Measurements from ENCODE around the gene GSTA1. TPM values are rescaled to one million over a fixed set of nuclear protein-coding genes. Genes with fewer than 3 reads are reported as not detected.
"Not testable (repeated sequence)": the region's sequence is repeated elsewhere in the genome, so short reads cannot be mapped to it uniquely, and the experiment has no call there.

Gene GSTA1
- total and polyA plus RNA-seq, 2 experiments from 2014 or later = 0.11 to 0.45 TPM

DNA sequence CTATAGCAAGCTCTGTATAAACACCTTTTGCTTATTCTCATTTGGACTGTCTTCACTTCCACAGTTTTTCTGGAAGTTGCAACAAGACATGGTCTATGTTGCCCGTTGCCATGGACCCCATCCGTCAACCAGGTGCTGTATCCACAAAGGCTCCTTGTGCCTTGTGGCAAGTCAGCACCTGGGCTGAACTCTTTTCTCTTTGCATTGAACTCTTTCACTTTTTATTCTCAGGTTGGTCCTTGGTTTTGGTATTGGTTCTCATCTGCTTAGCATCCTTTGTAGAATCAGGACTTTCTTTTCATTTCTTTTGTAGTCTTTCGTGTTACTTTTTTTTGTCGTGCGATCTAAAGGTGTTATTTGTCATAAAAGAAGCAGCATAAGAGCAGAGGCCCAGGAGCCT is 5.0 kb upstream of the GSTA1 start:
- Histone ChIP-seq H3K9ac (no peak overlapping the region), H3K9me2 (ENCODE audit: insufficient read depth) (no peaks in the 10 kb centered on the region), H3K36me3 (ENCODE audit: low read depth) (no peaks in the 10 kb centered on the region), H3F3A (ENCODE audit: insufficient read depth) (no peaks in the 10 kb centered on the region), H3K4me1 (ENCODE audit: insufficient read depth) (no peaks in the 10 kb centered on the region), H3K4me3 (no peak overlapping the region), H3K27me3 (replicated peaks; ENCODE audit: insufficient read depth) (no peaks in the 10 kb centered on the region), H2AFZ (no peak overlapping the region), H3K4me2 (ENCODE audit: unreplicated experiment) (no peak overlapping the region), H3K9me3 (ENCODE audit: low read depth) (no peaks in the 10 kb centered on the region), H3K27ac (no peak overlapping the region), H4K20me1 (ENCODE audit: insufficient read depth) (no peaks in the 10 kb centered on the region), H3K79me2 (ENCODE audit: insufficient read depth) (no peaks in the 10 kb centered on the region)
- no peak for TF ChIP-seq EZH2phosphoT487 (IDR thresholded peaks at IDR 0.05; ENCODE audit: insufficient read depth, low read depth)
- TF ChIP-seq EZH2 (IDR thresholded peaks at IDR 0.05; ENCODE audit: insufficient read depth, poor library complexity, severe bottlenecking) = no peak
- in situ Hi-C loops (cut with MboI) = no loop called here
- DNase-seq = no peak
- WGBS, 2 experiments (ENCODE audit: low coverage in 1 of 2, low lambda C conversion rate in 2 of 2, missing lambda C conversion rate in 2 of 2) = 95 to 97% methylated on average over 5 of the region's 5 CpGs

DNA sequence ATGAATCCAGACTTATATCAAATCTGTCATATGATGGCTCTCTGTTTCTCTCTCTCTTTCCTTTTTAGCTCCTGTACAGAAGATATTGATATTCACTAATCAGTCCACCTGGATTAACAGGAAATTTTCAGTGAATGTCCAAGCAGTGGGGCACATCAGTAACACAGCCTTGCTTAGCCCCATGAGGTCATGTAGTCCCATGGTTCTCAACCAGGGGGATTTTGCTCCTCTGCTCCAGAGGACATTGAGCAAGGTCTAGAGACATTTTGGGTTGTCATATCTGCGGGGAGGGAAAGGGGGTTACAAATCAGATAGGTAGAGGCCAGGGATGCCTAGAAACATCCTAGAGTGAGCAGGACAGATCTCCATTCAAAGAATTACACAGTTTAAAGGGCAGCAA is 810 bp downstream of the GSTA1 start:
- 55 to 71% methylated on average over 1 of the region's 1 CpG for WGBS, 2 experiments (ENCODE audit: low coverage in 1 of 2, low lambda C conversion rate in 2 of 2, missing lambda C conversion rate in 2 of 2)
- Histone ChIP-seq H3K27me3 (replicated peaks; ENCODE audit: insufficient read depth) (no peaks in the 10 kb centered on the region), H3F3A (ENCODE audit: insufficient read depth) (peaks cover 17% of the 10 kb centered on the region; the same call in 1 of the 2 replicates), H3K4me1 (ENCODE audit: insufficient read depth) (peaks cover 15% of the 10 kb centered on the region), H3K9ac (no peak overlapping the region), H3K27ac (no peak overlapping the region), H2AFZ (no peak overlapping the region), H3K9me2 (ENCODE audit: insufficient read depth) (no peaks in the 10 kb centered on the region), H3K36me3 (ENCODE audit: low read depth) (no peaks in the 10 kb centered on the region), H4K20me1 (ENCODE audit: insufficient read depth) (no peaks in the 10 kb centered on the region), H3K4me3 (no peak overlapping the region), H3K79me2 (ENCODE audit: insufficient read depth) (no peaks in the 10 kb centered on the region), H3K9me3 (ENCODE audit: low read depth) (no peaks in the 10 kb centered on the region), H3K4me2 (ENCODE audit: unreplicated experiment) (no peak overlapping the region)
- in situ Hi-C loops (cut with MboI) = no loop called here
- no peak for DNase-seq
- TF ChIP-seq EZH2 (IDR thresholded peaks at IDR 0.05; ENCODE audit: insufficient read depth, poor library complexity, severe bottlenecking) = no peak
- TF ChIP-seq EZH2phosphoT487 (IDR thresholded peaks at IDR 0.05; ENCODE audit: insufficient read depth, low read depth) = no peak

DNA sequence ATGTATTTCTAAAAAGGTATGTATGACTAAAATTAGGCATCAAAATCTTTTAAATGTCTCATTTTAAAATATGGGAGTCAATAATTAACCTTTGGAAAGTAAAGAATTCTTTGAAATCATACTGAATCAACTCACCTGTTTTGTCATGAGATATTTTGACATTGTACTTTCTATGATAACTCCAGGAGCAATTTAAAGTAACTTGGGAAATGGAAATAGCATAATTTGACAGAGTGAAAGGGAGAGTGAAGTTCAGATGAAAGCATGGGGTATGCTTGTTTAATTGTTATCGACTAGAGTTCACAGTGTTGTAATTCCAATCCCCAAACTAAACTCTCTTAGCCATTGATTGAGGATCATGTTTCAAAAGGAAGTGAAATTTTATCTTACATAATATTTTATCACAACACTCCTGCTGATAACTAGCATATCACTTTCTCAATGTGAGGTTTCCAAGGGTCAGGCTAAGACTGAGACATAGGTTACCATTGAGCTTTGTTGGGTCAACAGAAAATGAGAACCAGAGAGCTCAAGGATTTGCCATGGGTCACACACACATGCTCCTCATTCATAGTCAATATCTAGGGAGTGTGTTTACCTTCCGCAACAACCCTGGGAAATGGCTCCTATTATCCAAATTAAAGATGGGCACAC is 2.3 kb downstream of the GSTA1 start:
- H3K4me2 ChIP-seq (ENCODE audit: unreplicated experiment) = no peak overlapping the region
- no peaks in the 10 kb centered on the region for H3K27me3 ChIP-seq (replicated peaks; ENCODE audit: insufficient read depth)
- H3K9me3 ChIP-seq (ENCODE audit: low read depth) = no peaks in the 10 kb centered on the region
- no peak for DNase-seq
- no peak overlapping the region for H3K9ac ChIP-seq
- no peaks in the 10 kb centered on the region for H3K79me2 ChIP-seq (ENCODE audit: insufficient read depth)
- no peak overlapping the region for H2AFZ ChIP-seq
- H3K36me3 ChIP-seq (ENCODE audit: low read depth) = no peaks in the 10 kb centered on the region
- no peaks in the 10 kb centered on the region for H4K20me1 ChIP-seq (ENCODE audit: insufficient read depth)
- in situ Hi-C loops (cut with MboI) = no loop called here
- 87 to 90% methylated on average over 2 of the region's 2 CpGs for WGBS, 2 experiments (ENCODE audit: low coverage in 1 of 2, low lambda C conversion rate in 2 of 2, missing lambda C conversion rate in 2 of 2)
- H3K4me3 ChIP-seq = no peak overlapping the region
- TF ChIP-seq EZH2phosphoT487 (IDR thresholded peaks at IDR 0.05; ENCODE audit: insufficient read depth, low read depth) (no peak), EZH2 (IDR thresholded peaks at IDR 0.05; ENCODE audit: insufficient read depth, poor library complexity, severe bottlenecking) (no peak)
- H3K27ac ChIP-seq = no peak overlapping the region
- H3F3A ChIP-seq (ENCODE audit: insufficient read depth) = peaks cover 17% of the 10 kb centered on the region; the same call in 1 of the 2 replicates
- peaks cover 15% of the 10 kb centered on the region for H3K4me1 ChIP-seq (ENCODE audit: insufficient read depth)
- no peaks in the 10 kb centered on the region for H3K9me2 ChIP-seq (ENCODE audit: insufficient read depth)

DNA sequence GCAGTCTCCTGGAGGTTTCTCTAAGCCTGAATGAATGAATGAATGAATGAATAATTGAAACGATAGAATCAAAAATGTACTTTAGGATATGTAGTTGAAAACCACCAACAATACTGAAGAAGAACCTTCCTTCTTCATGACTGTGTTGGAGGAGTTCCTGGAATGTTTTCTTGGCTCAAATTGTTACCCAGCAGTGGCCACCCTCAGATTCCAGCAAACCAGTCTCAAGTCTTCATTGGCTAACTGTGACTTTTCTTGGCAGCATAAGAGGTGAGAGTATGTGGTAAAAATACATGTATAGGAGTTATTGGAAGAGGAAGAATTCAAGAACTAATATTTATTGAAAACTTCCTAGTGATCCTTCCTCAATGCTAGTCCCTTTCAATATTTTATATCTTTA is 4.3 kb downstream of the GSTA1 start:
- H4K20me1 ChIP-seq (ENCODE audit: insufficient read depth); H3K36me3 ChIP-seq (ENCODE audit: low read depth); H3K9me2 ChIP-seq (ENCODE audit: insufficient read depth); H3K4me3 ChIP-seq; H3K9me3 ChIP-seq (ENCODE audit: low read depth); H3K9ac ChIP-seq; H2AFZ ChIP-seq; in situ Hi-C loops (cut with MboI); H3K79me2 ChIP-seq (ENCODE audit: insufficient read depth); H3K27me3 ChIP-seq (replicated peaks; ENCODE audit: insufficient read depth): not testable (repeated sequence)
- Histone ChIP-seq H3F3A (ENCODE audit: insufficient read depth) (peaks cover 17% of the 10 kb centered on the region; the same call in 1 of the 2 replicates), H3K4me1 (ENCODE audit: insufficient read depth) (peaks cover 19% of the 10 kb centered on the region), H3K27ac (peak overlapping the region; percentile 19), H3K4me2 (ENCODE audit: unreplicated experiment) (peak overlapping the region; percentile 48)
- DNase-seq = peak; percentile 73
- WGBS, 2 experiments (ENCODE audit: low coverage in 1 of 2, low lambda C conversion rate in 2 of 2, missing lambda C conversion rate in 2 of 2) = 44 to 56% methylated on average over 1 of the region's 1 CpG

DNA sequence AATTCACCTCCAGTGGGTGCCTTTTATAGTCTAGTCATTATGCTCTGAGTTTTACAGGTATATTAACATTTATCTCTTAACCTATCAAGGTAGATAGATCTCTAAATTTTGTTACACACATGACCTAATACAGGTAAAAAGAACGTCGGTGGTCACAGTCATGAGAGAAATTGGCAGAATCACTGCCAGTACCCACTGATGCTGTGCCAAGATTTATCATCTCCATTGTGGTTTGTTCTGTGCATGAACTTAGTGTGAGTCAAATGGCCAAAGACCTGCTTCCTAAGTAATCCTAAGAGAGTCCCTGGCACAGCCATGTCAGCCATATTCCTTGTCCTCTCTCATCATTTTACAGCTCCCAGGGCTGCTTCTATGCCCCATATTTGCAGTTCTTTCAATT is 9.2 kb downstream of the GSTA1 start:
- Histone ChIP-seq H3K4me1 (ENCODE audit: insufficient read depth) (peaks cover 24% of the 10 kb centered on the region), H3F3A (ENCODE audit: insufficient read depth) (peaks cover 22% of the 10 kb centered on the region; the same call in 1 of the 2 replicates)
- H4K20me1 ChIP-seq (ENCODE audit: insufficient read depth); H3K4me2 ChIP-seq (ENCODE audit: unreplicated experiment); H3K9me3 ChIP-seq (ENCODE audit: low read depth); H3K79me2 ChIP-seq (ENCODE audit: insufficient read depth); in situ Hi-C loops (cut with MboI); H3K4me3 ChIP-seq; H3K9me2 ChIP-seq (ENCODE audit: insufficient read depth); H2AFZ ChIP-seq; H3K36me3 ChIP-seq (ENCODE audit: low read depth); H3K9ac ChIP-seq; H3K27me3 ChIP-seq (replicated peaks; ENCODE audit: insufficient read depth); H3K27ac ChIP-seq: not testable (repeated sequence)
- peak; percentile 28 for DNase-seq
- 43 to 44% methylated on average over 2 of the region's 2 CpGs for WGBS, 2 experiments (ENCODE audit: low coverage in 1 of 2, low lambda C conversion rate in 2 of 2, missing lambda C conversion rate in 2 of 2)
